WTC11 (cell line): Measurements from ENCODE around the gene VCL.

Source experiments
- JUN ChIP-seq: sonication (generic); formaldehyde crosslinking; IDR thresholded peaks from 2 replicates; pipeline ENCODE4 v1.8.0; 2023; ENCODE audit warnings: mild to moderate bottlenecking, missing genetic modification reagents
- USF1 ChIP-seq: sonication (generic); formaldehyde crosslinking; IDR thresholded peaks from 2 replicates; pipeline ENCODE4 v1.8.0; 2022; ENCODE audit warnings: mild to moderate bottlenecking, missing genetic modification reagents

DNA sequence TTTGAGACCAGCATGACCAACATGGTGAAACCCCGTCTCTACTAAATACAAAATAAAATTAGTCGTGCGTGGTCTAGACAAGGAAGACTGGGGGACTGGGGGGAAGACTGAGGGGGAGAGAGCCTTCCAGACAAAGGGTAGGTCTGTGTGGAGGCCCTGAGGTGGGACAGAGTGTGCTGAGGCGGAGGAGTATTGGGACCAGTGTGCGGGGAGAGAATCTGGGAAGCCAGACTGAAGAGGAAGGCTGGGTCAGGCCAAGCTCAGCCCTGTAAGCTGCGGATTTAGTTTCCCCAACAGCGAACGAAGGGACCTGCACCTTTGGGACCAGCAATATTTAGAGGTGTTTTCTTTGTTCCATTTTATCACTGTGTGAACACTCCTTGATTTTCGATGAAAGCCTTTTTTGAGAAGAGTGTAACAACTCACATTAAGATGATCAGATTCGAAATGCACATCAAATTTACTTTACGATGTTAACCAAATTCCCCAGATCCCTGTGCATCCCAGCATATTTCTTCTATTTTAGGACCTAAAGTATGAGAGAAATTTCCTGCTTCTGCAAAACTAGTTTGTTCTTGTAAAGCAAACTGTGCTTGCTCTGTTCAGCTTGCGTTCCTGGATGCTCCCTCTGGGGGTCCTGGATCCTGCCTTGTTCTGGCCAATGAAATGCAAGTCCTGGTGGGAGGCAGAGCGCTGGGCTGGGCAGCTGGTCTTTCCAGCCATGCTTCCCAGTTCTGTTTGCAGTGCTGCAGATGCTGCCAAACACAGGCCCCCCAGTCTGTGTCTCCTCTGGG, 47.6 kb upstream of the VCL start:
- TF ChIP-seq USF1 (CRISPR knock-in tag) = no peak
- no peak for TF ChIP-seq JUN (CRISPR knock-in tag)
